Activated CD8-positive, alpha-beta memory T cell treated with anti-CD3 and anti-CD28 coated beads, Interleukin-2, amount 50 U/mL, for 24 hours (primary cell): Measurements from ENCODE around the gene NELL2.
"Not testable (repeated sequence)": the region's sequence is repeated elsewhere in the genome, so short reads cannot be mapped to it uniquely, and the experiment has no call there.

ENCODE experiments used
- DNase-seq: peaks from one replicate; pipeline ENCODE4 v3.0.0-alpha.2; 2020; ENCODE audit errors: extremely low read depth

The NELL2 gene

DNA sequence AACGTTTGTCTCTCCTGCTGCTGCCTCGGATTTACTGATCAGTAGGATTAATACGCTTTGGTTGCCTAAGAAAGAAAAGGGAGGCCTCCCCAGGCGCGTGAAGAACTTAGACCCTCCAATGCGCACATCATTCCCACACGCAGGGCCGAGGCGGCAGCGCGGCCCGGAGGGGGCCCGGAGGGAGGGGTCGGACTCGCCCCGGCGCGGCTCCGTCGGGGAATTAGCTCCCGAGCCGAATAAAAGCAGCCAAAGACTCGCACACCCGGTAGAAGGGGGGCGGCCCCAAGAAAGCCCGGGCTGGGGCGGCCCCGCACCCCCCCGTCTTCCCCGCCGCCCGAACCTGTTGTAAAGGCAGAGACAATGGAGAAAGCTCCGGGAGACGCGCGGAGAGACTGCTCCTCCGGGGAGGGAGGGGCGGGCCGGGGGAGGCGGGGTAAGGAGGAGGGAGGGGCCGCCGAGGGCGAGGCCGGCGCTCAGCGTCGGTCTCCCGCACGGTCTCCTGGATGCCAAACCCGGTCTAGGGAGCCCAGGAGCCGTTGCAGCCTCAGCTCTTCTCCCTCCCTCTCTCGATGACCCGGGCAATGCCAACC lies at the start of gene NELL2:
NELL2 (minus strand) TSS at position 362 of the 590 bp plus-strand sequence. CDS start 446 bp downstream, outside the sequence.
- no peak for DNase-seq

DNA sequence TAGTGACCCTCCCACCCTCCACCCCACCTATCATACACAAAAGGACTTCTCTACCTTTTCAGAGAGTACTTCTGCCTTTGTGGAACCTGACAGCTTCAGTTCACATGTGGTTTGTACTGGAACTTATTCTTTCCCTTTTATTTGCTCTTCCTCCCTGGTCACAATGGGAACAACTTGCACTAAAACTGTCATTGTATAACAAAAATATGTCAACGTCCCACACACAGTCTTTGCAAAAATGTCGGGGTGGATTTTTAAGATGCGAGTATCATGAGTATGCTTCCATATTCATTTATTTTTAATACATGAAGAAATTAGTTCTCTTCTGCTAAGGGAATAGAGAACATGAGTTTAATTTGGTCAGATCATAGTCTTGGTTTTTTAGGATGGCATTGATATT lies 45.6 kb upstream of the NELL2 start:
- no peak for DNase-seq

DNA sequence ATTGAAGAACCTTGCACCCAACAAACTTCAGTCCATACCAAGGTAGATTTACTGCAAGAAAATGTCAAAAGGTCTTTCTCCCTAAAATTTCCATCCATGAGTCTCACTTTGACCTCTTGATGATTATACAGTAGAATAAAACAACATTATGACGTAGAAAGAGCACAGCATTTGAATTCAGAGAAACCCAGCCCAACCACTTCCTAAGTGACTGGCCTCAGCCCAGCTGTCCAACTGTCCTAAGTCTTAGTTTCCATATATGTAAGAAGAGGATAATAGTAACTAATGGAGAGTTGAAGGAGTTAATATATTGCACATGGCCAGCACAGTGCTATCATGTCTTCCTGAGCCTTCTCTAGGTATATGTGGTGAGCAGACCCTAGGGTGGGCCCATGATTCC lies 41.0 kb upstream of the NELL2 start:
- DNase-seq: no peak

DNA sequence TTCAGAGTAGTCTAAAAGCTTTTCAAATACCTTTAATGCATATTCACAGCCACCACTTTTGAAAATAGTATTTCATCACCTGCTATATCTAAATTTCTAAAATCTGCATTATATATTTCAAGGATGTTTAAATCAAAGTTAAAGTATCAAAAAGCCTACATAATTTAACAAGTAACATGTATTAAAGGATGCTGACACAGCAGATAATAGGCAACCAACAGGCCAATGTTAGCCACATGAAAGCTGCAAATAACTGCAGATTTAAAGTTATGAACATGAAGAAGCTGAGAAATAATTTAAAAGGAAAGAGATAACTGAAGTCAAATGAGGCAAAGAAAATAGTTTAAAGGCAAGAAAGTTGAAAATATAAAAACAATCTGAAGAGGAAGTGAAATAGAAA lies 39.8 kb upstream of the NELL2 start:
- DNase-seq: no peak

DNA sequence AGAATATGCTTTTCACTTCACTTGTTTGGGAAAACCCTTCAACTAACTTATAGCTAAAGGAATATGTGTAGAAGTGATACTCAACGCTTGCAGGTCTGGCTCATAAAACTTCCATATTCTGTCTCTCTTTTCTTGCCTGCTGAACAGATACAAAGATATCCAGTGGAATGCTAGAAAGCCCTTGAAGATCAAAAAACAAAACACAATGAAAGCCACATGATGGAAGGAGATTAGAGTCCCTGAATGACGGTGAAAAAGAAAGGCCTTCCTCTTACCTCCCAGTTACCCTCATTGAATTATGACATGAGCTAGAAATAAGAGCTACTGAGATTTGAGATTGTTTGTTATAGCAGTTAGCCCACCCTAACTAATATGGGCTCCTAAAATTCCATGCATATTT lies 28.2 kb upstream of the NELL2 start:
- DNase-seq: no peak

DNA sequence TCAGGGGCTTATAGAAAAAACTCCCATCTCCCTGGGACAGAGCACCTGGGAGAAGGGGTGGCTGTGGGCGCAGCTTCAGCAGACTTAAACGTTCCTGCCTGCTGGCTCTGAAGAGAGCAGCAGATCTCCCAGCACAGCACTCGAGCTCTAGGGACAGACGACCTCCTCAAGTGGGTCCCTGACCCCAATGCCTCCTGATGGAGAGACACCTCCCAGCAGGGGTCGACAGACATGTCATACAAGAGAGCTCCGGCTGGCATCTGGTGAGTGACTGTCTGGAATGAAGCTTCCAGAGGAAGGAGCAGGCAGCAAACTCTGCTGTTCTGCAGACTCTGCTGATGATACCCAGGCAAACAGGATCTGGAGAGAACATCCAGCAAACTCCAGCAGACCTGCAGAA lies 22.0 kb upstream of the NELL2 start:
- DNase-seq: not testable (repeated sequence)

DNA sequence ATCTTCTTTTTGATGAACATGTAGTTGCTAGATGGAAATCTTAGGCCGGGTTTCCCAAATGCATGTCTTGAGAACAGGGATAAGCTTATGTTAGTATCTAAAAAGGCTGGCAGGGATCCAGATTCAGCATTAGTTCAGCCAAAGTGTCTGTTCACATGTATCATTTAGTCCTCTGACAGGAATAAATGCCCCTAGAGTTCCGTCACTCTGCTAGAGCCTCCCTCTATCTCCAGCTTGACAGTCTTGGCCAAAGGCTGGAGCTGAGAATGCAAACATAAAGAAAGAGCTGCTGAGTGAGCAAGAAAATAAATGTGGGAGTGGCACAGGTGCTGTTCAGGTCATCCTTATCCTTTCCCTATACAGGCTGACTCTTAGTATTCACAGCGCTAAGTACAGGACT lies 13.8 kb upstream of the NELL2 start:
- no peak for DNase-seq

DNA sequence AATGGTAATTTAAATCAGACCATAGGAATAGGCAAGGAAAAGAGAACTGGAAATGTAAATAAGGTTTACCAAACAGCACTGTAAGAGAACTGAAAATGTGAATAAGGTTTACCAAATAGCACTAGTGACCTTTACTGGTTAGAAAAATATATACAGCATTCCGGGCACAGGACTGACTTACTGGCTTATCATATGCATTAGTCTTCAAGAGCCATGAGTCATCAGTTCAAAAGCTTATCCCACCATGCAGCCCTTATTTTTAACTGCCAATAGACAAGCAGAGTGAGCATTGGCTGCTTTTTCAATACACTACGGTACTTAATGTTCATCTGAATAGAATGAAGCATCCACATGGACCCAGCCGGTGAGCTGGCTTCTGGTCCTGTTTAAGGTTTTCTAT lies 13.0 kb upstream of the NELL2 start:
- no peak for DNase-seq

DNA sequence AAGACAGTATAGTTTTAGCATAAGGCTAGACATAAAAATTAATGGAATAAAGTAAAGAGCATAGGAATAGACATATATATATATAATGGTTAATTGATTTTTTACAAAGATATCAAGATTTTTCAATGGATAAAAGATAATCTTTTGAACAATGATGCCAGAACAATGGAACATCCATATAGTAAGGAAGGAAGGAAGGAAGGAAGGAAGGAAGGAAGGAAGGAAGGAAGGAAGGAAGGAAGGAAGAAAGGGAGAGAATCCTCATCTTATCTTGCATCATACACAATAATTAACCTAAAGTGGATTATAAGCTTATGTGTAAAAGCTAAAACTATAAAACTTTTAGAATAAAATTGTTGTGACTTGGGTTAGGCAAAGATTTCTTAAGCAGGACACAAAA lies 9.8 kb upstream of the NELL2 start:
- no peak for DNase-seq

DNA sequence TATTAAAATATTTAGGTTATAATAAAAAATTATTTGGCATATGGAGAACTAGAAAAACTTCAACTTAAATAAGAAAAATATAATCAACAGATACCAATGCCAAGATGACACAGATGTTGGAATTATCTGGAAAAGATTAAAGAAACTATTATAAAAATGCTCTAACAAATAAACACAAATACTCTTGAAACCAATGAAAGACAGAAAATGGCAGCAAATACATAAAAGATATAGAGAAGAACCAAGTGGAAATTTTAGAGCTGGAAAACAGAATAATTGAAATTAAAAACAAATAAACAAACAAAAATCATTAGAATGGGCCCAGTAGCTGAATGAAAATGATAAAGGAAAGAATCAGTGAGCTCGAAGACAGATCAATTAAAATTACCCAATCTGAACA lies 5.1 kb upstream of the NELL2 start:
- DNase-seq: no peak

DNA sequence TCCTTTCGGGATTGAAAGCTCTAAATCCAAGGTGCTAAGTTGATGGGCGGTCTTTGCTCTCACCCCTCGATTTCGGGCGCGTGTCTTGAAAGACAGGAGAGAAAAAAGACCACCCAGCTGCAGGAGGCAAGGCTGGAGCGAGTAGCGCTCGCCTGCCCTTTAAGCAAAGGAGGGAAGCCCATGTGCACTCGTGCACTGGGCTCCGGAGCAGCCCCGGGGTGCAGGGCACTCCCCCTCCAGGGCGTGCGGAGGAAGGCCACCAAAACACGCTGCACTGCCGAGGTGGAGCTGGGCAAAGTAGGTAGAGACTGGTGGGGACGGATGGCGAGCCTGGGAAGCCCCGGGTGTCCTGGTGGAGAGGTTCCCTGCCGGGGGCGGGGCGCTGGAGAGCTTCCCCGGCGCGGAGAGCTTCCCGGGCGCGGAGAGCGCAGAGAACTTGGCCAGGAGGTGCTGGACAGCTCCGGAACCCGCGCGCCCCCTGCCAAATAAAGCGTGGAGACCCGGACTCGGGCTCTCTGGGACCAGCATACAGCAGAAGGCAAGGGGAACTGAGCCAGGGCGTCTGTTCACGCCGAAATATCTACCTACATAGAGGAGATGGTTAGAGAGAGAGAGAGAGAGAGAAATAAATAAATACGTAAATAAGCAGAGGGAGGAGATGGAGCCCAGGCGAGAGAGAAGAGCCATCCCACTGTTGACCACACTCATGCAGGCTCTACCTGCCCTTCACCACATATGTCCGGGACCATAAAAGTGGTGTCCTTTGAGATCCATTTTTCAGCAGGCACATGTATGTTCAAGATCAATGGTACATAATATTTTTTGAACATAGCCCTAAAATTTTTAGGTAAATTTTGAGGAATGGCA lies 662 bp upstream of the NELL2 start:
- DNase-seq: no peak

DNA sequence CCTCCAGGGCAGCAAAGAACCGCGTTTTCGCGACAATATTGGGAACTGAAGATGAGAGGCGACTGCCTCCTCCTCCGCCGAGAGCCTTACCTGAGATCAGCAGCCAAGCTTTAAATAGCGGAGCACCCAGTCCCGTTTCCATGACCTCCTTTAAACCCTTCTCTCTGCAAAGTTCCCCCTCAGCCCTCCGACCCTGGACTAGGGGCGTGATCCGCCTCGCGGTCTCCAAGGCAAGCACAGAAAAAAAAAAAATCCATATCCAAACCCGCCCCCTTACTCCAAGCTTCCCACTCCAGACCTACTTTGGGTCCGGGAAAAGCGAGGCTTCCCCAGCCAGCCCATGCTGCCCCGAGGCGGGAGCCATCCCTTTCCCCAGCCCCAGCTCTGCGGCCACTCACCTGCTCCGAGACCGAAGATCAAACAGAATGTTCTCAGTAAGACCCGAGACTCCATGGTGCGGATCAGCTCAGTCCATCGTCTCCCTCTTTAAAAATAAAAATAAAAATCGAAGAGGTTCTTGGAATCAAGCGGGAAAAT lies 630 bp downstream of the NELL2 start:
- no peak for DNase-seq

DNA sequence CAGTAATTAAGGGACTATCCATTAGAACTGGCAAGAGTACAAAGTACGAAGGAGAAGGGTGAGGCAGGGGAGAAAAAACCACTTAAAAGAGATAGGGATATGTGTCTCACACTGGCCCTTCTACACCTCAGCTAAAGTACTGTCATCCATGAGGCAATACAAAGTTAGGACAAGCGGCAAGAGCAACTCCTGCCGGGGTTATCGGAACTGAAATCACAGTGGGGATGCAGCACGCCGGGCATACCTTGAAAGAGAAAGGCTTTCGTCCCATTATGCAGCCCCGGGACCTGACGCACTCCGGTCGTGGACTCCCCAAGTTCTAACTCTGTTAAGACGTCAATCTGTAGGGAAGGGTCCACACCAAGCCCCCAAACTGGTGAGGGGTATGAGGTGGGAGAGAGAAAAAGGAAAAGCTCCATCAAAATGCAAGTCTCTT lies 1.1 kb downstream of the NELL2 start:
- no peak for DNase-seq

DNA sequence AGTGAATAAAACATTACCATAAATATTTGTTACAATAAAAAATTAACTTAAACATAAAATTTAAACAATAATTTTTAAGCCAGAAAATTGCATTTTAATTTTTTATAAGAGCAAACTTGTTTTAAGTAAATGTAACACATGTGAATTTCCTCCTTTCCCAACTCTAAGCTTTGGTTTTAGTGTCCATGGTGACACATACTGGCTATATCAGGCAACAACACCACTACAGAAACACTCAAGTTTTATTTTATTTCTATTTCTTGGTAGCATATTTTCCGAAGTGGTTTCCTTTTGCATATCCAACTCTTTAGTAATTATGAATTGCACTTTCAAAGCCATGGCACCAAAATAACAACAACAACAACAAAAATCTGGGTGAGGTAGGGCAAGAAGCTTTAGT lies 2.2 kb downstream of the NELL2 start:
- DNase-seq: no peak

DNA sequence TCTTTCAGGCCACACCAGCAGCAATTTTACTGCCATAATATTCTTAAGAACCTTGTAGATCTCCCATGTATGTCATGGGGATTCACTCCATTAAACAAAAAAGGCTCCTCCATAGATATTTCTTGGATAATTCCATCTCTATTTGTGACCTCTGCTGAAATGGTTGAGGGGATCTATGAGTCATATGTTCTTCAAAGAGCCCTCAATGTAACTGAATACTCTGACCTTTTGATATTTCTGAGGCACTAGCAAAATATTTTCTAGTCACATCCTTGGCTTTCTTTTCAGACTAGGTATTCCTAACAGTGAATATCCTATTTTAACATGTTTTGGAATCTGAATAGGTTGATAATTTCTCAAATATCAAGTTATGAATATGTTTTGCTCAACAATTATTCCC lies 6.6 kb downstream of the NELL2 start:
- no peak for DNase-seq

DNA sequence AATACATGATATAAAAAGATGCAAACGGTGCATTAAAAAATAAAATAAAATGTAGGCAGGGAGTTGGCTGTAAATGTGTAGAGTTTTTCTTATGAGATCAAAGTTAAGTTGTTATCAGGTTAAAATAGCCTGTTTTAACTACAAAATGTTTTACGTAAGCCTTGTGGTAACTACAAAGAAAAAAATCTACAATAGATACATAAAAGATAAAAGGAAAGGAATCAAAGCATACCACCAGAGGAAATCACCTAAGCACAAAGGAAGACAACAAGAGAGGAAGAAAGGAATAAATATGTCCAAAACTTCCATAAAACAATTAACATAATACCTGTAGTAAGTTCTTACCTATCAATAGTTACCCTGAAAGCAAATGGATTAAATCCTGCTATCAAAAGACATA lies 12.2 kb downstream of the NELL2 start:
- no peak for DNase-seq

DNA sequence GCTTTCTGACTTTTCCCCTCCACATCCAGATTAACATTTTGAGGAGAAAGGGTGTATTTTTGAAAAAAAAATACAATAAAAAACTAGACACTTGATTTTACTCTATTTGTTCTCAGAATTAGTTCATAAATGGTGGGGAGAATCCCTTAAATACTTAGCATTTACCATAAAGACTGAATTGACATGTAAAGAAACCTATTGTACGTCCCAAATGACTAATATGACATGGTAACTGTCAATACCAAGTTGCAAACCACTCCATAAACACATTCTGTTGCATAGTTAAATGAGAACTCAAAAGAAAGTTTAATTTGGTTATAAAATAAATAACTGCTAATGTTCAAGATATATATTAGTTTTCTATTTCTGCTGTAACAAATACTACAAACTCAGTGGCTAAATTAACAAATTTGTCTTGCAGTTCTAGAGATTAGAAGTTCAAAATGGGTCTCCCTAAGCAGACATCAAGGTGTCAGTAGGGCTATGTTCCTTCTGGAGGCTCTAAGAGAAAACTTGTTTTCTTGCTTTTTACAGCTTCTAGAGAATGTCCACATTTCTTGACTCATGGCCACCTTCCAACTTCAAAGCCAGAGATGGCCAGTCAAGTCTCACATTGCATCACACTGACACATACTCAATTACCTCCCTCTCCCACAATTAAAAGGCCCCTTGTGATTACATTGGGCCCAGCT lies 16.0 kb downstream of the NELL2 start:
- no peak for DNase-seq

DNA sequence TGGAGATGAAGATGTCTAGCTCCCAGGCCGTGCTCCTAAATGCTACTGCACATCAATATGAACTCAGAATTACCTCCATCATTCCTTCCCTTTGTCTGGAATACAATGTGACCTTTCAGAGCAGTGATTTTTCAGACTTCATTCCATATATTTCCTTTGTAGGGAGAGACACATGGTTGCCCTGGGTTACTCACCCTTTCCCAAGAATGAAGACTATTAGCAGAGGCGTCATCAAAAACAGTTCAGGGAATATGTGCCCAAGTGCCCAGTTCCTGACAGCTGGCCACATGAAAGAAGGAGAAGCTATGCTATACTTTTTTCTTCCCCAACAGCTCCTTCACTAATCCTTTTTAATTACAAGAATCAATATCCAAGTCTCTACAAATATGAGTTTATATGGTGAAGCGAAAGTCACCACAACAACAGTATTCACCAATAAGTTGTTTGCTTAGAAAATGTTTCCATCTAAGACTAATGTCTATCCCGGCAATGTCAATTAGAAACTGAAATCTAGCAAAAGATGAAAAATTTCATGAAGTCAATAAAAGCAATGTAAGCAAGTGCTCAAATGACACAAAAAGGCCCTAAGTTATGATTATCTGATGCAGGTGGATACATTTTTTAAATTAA lies 17.8 kb downstream of the NELL2 start:
- no peak for DNase-seq

DNA sequence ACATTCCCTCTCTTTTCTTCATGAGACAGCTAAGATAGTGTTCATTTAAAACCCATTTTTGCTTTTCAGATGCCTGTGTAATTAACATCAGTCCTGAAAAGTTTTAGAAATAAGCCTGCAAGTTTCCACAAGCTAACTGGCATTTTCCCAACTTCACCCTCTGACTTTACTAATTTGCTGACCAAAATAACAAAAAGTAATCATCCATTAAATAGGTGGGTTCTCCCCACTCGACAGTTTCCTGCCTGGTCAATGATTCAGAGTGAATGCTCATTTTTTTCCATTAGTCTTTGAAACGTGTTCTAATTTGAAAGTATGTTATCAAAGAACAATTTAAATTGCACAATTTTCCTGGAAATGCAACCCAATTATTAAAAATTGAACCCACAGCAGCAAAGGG lies 23.6 kb downstream of the NELL2 start:
- DNase-seq: no peak

DNA sequence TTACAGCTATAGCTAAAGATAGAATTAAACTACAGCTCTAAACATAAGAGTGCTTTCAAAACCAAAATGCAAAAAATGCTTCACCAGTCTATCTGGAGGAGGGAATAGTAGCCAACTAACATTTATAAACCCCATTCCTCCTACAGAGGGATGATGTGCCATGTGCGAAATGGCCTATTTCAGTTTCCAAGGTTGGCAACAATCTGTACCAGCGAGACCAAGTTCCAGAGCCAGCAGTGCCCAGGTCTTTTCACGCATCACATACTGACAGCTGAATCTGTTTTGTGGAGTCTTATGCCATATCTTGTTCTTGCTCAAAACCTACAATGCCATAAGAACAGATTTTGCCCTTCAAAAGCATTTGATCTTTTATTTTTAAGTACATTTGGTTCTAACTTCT lies 24.5 kb downstream of the NELL2 start:
- DNase-seq: no peak

DNA sequence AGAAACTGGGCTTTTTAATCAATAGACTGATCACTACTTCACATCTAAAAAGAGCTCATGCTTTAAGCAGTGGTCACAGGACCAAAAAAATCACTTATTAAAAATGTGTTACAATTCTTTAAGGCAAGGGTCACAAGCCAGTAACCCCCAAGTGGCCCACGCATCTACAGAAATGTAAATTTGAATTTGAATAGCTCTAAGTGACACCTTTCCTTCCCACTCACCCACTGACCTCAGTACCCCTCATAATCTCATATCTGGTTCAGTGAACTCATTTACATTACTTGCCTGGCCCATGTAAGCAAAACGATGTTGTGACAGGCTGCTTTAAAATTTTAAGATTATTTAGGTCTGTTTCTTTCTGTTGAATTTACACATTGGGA lies 27.4 kb downstream of the NELL2 start:
- no peak for DNase-seq
